AG10803 (cell line): ENCODE data around the gene DYNLRB1.

Experiments used
- DNase-seq: peaks from one replicate; pipeline ENCODE4 v3.0.0; 2010; ENCODE audit warnings: low read depth
- H3K4me3 ChIP-seq: 2 replicates; pipeline ENCODE4 v1.5.1; 2011; ENCODE audit warnings: mild to moderate bottlenecking, low read length, control low read depth
- CTCF ChIP-seq: conservative IDR thresholded peaks from 2 replicates; pipeline ENCODE4 v1.5.1; 2011; ENCODE audit warnings: mild to moderate bottlenecking, low read length, control low read depth, inconsistent platforms

DYNLRB1 gene

DNA sequence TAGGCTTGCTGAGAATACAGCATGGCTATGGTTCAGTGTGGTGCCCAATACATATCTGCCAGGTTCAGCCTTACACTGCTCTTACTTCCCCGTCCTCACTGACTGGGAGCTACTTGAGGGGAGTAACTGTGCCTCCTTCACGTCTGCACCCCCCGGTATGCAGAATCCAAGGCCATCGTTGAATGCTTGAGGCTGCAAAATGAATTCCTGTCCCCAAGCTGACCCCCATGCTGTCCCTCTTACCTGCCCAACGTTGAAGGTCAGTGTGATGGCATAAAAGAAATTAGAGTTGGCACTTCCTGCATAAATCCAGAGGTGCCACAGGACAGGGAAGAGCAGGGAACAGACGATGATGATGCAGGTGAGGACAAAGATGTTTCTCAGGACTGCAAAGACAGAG is 58.6 kb downstream of the DYNLRB1 start:
- no peak for DNase-seq
- H3K4me3 ChIP-seq = no peak overlapping the region
- TF ChIP-seq CTCF = no peak

- no peak overlapping the region for H3K4me3 ChIP-seq
- DNase-seq = no peak
- TF ChIP-seq CTCF = no peak
Measured at GRCh38 chr20:34575271-34575670, 59.0 kb downstream of the DYNLRB1 start.

DNA sequence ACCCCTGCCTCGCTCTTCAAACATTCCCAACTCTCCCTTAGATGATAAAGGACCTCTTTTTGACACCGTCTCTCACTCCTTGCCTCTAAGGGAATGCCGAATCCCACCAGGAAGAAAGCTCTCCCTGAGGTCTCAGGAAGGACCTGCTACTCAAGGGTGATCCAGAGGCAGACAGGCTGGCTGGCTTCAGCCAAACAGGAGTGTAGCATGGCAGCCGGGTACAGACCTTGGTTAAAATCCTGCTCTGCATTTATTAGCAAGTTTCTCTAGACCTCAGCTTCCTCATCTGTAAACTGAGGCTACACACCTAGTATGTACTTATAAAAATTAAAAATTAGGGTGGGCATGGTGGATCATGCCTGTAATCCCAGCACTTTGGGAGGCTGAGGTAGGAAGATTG is 59.5 kb downstream of the DYNLRB1 start:
- TF ChIP-seq CTCF = no peak
- no peak for DNase-seq
- no peak overlapping the region for H3K4me3 ChIP-seq

GRCh38 chr20:34577061-34577460 is 60.8 kb downstream of the DYNLRB1 start:
- TF ChIP-seq CTCF = no peak
- DNase-seq = no peak
- H3K4me3 ChIP-seq = no peak overlapping the region

DNA sequence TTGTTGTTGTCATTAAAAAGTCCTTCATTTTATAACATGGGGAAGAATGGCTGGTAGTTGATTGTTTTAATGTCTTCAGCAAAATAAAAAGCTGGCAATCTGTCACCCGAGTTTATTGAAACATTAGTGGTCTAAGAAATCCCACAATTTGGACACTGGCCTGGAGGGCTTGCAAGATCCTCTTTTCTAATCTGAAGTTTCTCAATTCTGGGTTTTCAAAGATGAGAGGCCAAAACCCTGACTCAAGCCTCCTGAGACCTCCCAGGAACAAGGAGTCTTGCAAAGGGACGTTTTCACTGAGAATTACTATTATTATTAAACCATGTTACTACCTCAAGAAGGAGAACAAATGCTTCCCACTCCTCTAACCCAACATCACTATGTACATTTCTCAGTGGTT is 61.8 kb downstream of the DYNLRB1 start:
- peak; percentile 63 for DNase-seq
- no peak for TF ChIP-seq CTCF
- H3K4me3 ChIP-seq = no peak overlapping the region

DNA sequence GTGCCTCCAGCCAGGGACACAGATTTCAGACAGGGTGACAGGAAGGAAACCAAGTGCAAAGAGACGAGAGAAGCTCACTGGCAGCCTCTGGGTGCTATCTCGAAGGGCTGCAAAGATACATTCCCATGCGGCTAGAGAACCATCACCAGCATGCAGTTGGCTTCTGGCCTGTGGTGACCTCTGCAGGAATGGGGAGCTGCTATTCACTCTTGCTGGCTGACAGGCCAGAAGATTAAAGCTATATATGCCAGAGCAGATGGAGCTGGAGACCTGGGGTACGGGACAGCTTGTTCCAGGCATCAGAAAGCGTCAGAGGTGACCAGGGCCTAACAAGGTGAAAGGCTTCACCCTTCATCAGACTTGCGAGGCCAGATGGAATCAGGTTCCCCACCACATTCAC is 62.3 kb downstream of the DYNLRB1 start:
- H3K4me3 ChIP-seq = no peak overlapping the region
- DNase-seq = no peak
- no peak for TF ChIP-seq CTCF

DNA sequence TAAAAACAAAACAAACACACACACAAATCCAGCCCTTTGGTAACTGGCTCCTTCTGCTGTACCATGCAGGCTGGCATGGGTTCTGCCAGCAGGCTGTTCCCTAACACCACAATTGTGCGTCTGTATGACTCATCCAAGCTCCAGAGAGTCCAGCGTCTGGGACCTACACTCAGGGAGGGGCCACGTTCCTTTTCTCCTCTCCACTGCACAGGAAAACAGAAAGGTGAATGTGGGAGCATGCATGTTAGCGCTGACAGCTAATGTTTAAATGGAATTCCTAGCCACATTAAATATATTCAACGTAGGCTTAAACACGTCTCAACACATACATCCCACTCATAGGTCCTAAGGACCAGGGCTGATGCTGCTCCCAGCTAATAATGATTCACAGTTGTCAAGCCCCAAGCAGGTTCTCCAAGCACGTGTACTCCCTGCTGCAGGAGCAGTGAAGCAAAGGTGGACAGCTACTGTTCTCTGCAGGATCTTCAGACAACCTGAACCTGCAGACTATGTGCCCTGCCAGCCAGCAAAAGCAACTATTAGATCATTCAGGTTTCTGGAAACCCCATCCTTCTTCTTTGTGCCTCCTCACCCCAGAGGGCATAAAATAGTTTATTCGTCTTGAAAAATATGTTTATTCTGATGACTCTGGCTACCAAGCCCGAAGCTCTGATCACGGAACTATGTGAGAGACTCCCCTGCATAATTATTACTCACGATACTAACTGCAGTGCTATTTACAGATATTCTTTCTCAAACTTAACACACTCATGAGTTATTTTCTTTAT is 63.2 kb downstream of the DYNLRB1 start:
- no peak overlapping the region for H3K4me3 ChIP-seq
- peak; percentile 78 for DNase-seq
- peak; percentile 81 for TF ChIP-seq CTCF
